SK-N-SH (cell line): ENCODE data around the gene ROR2. TPM values are rescaled to one million over a fixed set of nuclear protein-coding genes. Genes with fewer than 3 reads are reported as not detected.

Experiments
- CTCF ChIA-PET: fragments of 300-600, 350-600 bp; formaldehyde crosslinking; extraction: SDS; loops from one replicate; lab custom pipeline; 2021; lab: Yijun Ruan, JAX
- POLR2A ChIA-PET: fragments of 350-600 bp; sonication (Branson Sonifier 250); formaldehyde crosslinking; extraction: SDS; loops from one replicate; lab custom pipeline; 2020; ENCODE audit warnings: antibody characterized with exemption, inconsistent platforms; lab: Yijun Ruan, JAX
- DNase-seq: peaks from one replicate; pipeline ENCODE4 v3.0.0; 2012
- H2AFZ ChIP-seq: fragments of 200-600 bp; sonication (generic); 2 replicates; pipeline ENCODE4 v1.8.1; 2016; ENCODE audit warnings: antibody characterized with exemption, mild to moderate bottlenecking, low read depth
- H3F3A ChIP-seq: fragments of 200-600 bp; sonication (generic); replicated peaks from 2 replicates; pipeline ENCODE3; 2016; ENCODE audit warnings: antibody characterized with exemption, mild to moderate bottlenecking; ENCODE audit not compliant: insufficient read depth
- H3K27ac ChIP-seq, 2 experiments: fragments of 200-500 bp in 1 of 2; fragments of 200-600 bp in 1 of 2; sonication (Bioruptor generic) in 1 of 2; sonication (generic), shearing (Covaris generic) in 1 of 2; 2 replicates each; pipeline versions ENCODE4 v1.5.1 to v1.6.1; 2014 to 2016; ENCODE audit warnings: low read depth in 2 of 2, inconsistent platforms in 1 of 2, low read length in 1 of 2, mild to moderate bottlenecking in 1 of 2, mixed read lengths in 1 of 2
- H3K27me3 ChIP-seq: fragments of 200-600 bp; sonication (generic), shearing (Covaris generic); 2 replicates; pipeline ENCODE4 v1.6.1; 2016; ENCODE audit warnings: mixed run types; ENCODE audit not compliant: insufficient read depth
- H3K36me3 ChIP-seq, 2 experiments: fragments of 200-500 bp in 1 of 2; fragments of 200-600 bp in 1 of 2; sonication (Bioruptor generic) in 1 of 2; sonication (generic) in 1 of 2; replicated peaks in 1 of 2; 2 replicates each; pipeline versions ENCODE3 to v1.5.1; 2014 to 2016; ENCODE audit warnings: low read length in 1 of 2, mild to moderate bottlenecking in 1 of 2; ENCODE audit not compliant: insufficient read depth in 2 of 2, control insufficient read depth in 1 of 2
- H3K4me1 ChIP-seq, 2 experiments: fragments of 200-500 bp in 1 of 2; fragments of 200-600 bp in 1 of 2; sonication (Bioruptor generic) in 1 of 2; sonication (generic), shearing (Covaris generic) in 1 of 2; 2 replicates each; pipeline versions ENCODE4 v1.5.1 to v1.6.1; 2014 to 2016; ENCODE audit warnings: low read depth in 1 of 2, low read length in 1 of 2, mixed run types in 1 of 2; ENCODE audit not compliant: insufficient read depth in 2 of 2, control insufficient read depth in 1 of 2
- H3K4me2 ChIP-seq: fragments of 200-600 bp; sonication (generic), shearing (Covaris generic); 2 replicates; pipeline ENCODE4 v1.6.1; 2017; ENCODE audit warnings: mixed run types
- H3K4me3 ChIP-seq, 2 experiments: fragments of 200-500 bp in 1 of 2; fragments of 200-600 bp in 1 of 2; sonication (Bioruptor generic) in 1 of 2; sonication (generic), shearing (Covaris generic) in 1 of 2; 2 replicates each; pipeline versions ENCODE4 v1.5.1 to v1.8.1; 2014 to 2016; ENCODE audit warnings: low read depth in 2 of 2, inconsistent platforms in 1 of 2, low read length in 1 of 2, mild to moderate bottlenecking in 1 of 2, mixed read lengths in 1 of 2, moderate library complexity in 1 of 2
- H3K79me2 ChIP-seq: fragments of 200-600 bp; sonication (generic); 2 replicates; pipeline ENCODE4 v1.8.1; 2017; ENCODE audit warnings: mild to moderate bottlenecking; ENCODE audit not compliant: insufficient read depth
- H3K9ac ChIP-seq: fragments of 200-600 bp; sonication (generic); 2 replicates; pipeline ENCODE4 v1.6.1; 2017; ENCODE audit warnings: mixed run types
- H3K9me2 ChIP-seq: fragments of 200-600 bp; sonication (generic); 2 replicates; pipeline ENCODE4 v1.6.1; 2017; ENCODE audit warnings: mixed run types
- H3K9me3 ChIP-seq: fragments of 200-600 bp; sonication (generic); 2 replicates; pipeline ENCODE4 v1.6.1; 2017; ENCODE audit warnings: mixed run types, mild to moderate bottlenecking, moderate library complexity
- H4K20me1 ChIP-seq: fragments of 200-600 bp; sonication (generic); 2 replicates; pipeline ENCODE4 v1.6.1; 2017; ENCODE audit warnings: mild to moderate bottlenecking, mixed run types; ENCODE audit not compliant: insufficient read depth
- CTCF ChIP-seq: fragments of 200-600 bp; sonication (generic); IDR thresholded peaks from 2 replicates; pipeline ENCODE4 v1.6.1; 2017; ENCODE audit warnings: antibody characterized with exemption, mild to moderate bottlenecking, moderate library complexity
- ELF1 ChIP-seq: IDR thresholded peaks from 2 replicates; pipeline ENCODE4 v1.4.0; 2012
- EZH2phosphoT487 ChIP-seq: fragments of 200-600 bp; sonication (generic); IDR thresholded peaks from 2 replicates; pipeline ENCODE4 v1.6.1; 2017; ENCODE audit warnings: low read depth, mixed run types, mild to moderate bottlenecking, antibody characterized with exemption, moderate library complexity, borderline replicate concordance
- GABPA ChIP-seq: IDR thresholded peaks from 2 replicates; pipeline ENCODE4 v1.4.0; 2012; ENCODE audit warnings: low read depth, mild to moderate bottlenecking
- MAX ChIP-seq: IDR thresholded peaks from 2 replicates; pipeline ENCODE4 v1.4.0; 2012; ENCODE audit warnings: low read depth
- MEF2A ChIP-seq: IDR thresholded peaks from 2 replicates; pipeline ENCODE4 v1.4.0; 2012; ENCODE audit warnings: low read depth, borderline replicate concordance
- RAD21 ChIP-seq: IDR thresholded peaks from 2 replicates; pipeline ENCODE4 v1.6.1; 2012; ENCODE audit warnings: mild to moderate bottlenecking, low read length
- REST ChIP-seq: IDR thresholded peaks from 2 replicates; pipeline ENCODE4 v1.6.1; 2012; ENCODE audit warnings: mild to moderate bottlenecking, low read depth, low read length, moderate library complexity
- RFX5 ChIP-seq: IDR thresholded peaks from 2 replicates; pipeline ENCODE4 v1.6.1; 2012; ENCODE audit warnings: mild to moderate bottlenecking, improper control_type of control experiment, low read length
- RXRA ChIP-seq: IDR thresholded peaks from 2 replicates; pipeline ENCODE4 v1.4.0; 2012; ENCODE audit warnings: low read depth, mild to moderate bottlenecking, borderline replicate concordance
- SIN3A ChIP-seq: IDR thresholded peaks from 2 replicates; pipeline ENCODE4 v1.6.1; 2012; ENCODE audit warnings: low read depth, mild to moderate bottlenecking, low read length, moderate library complexity, borderline replicate concordance
- SMC3 ChIP-seq: IDR thresholded peaks from 2 replicates; pipeline ENCODE4 v1.6.1; 2012; ENCODE audit warnings: low read depth, low read length, improper control_type of control experiment
- TCF12 ChIP-seq: IDR thresholded peaks from 2 replicates; pipeline ENCODE4 v1.4.0; 2012
- USF1 ChIP-seq: IDR thresholded peaks from 2 replicates; pipeline ENCODE4 v1.4.0; 2012; ENCODE audit warnings: low read depth, borderline replicate concordance
- USF2 ChIP-seq: fragments of 150-350 bp; IDR thresholded peaks from 2 replicates; pipeline ENCODE4 v1.6.1; 2017; ENCODE audit warnings: antibody characterized with exemption, low read length, low read depth, borderline replicate concordance
- YY1 ChIP-seq: IDR thresholded peaks from 2 replicates; pipeline ENCODE4 v1.4.0; 2012; ENCODE audit warnings: low read depth, mild to moderate bottlenecking
- ZBTB33 ChIP-seq: IDR thresholded peaks from 2 replicates; pipeline ENCODE4 v1.4.0; 2012; ENCODE audit warnings: low read depth, borderline replicate concordance
- WGBS: methylation state at CpG from one replicate; pipeline ENCODE4 v1.1.6; 2017; ENCODE audit warnings: low lambda C conversion rate; 5-methylcytosine and 5-hydroxymethylcytosine counted together
- polyA plus RNA-seq, 3 experiments: library from polyadenylated mRNA; depleted of rRNA; stranded (reverse); fragments of >200 nt; gene quantifications; 2 replicates each; pipeline ENCODE4 v1.2.3, GENCODE V29; 2012

Gene ROR2
- polyA plus RNA-seq, 1 of the 3 experiments (the other 2 are of a cell fraction) = 0.43 TPM

GRCh38 chr9:91868732-91869391, 81.2 kb downstream of the ROR2 start:
- H3K9me3 ChIP-seq = no peaks in the 10 kb centered on the region
- H3K4me3 ChIP-seq = no peak overlapping the region
- no peak for DNase-seq
- 42% methylated on average over 5 of the region's 5 CpGs for WGBS
- ChIA-PET POLR2A (interaction anchor here (0.6 kb wide), 1 partner anchor 67 kb away, joined by 3 read pairs; no protein-coding TSS in a partner anchor), CTCF (interaction anchor here (1.3 kb wide), 1 partner anchor 69 kb away, joined by 3 read pairs; no protein-coding TSS in a partner anchor)
- peaks cover 0 to 7% of the 10 kb centered on the region in 2 experiments; a peak in 1 of 4 replicates for H3K4me1 ChIP-seq
- H3K9ac ChIP-seq = no peak overlapping the region
- no peaks in the 10 kb centered on the region for H4K20me1 ChIP-seq
- no peak overlapping the region for H3K27ac ChIP-seq
- H3K9me2 ChIP-seq = no peaks in the 10 kb centered on the region
- TF ChIP-seq MAX (no peak), GABPA (no peak), USF1 (no peak), SIN3A (no peak), RXRA (no peak), YY1 (no peak), MEF2A (no peak), USF2 (no peak), SMC3 (no peak), ELF1 (no peak), CTCF (no peak), EZH2phosphoT487 (no peak), REST (no peak), TCF12 (no peak), RFX5 (no peak), RAD21 (no peak), ZBTB33 (no peak)
- H3K79me2 ChIP-seq = no peaks in the 10 kb centered on the region
- no peaks in the 10 kb centered on the region for H3F3A ChIP-seq
- H3K4me2 ChIP-seq = no peak overlapping the region
- no peaks in the 10 kb centered on the region for H3K36me3 ChIP-seq
- H3K27me3 ChIP-seq = no peaks in the 10 kb centered on the region
- no peak overlapping the region for H2AFZ ChIP-seq
